ENCODE data around the gene PLEKHF1. TPM values are rescaled to one million over a fixed set of nuclear protein-coding genes. Genes with fewer than 3 reads are reported as not detected.
A peak's percentile ranks its signal among the peaks of the same experiment; 100 is the strongest.
"Not testable (repeated sequence)": the region's sequence is repeated elsewhere in the genome, so short reads cannot be mapped to it uniquely, and the experiment has no call there.

The PLEKHF1 gene
- polyA plus RNA-seq (2014; cell fraction: cytosol; rRNA removed), result 3.3 and 4.2 TPM in 2 replicates
- 2.6 and 3.7 TPM in 2 replicates for polyA plus RNA-seq (2014; cell fraction: nucleus; rRNA removed)

- peak; percentile 68 for DNase-seq (ENCODE audit: low spot score)
Measured at GRCh38 chr19:29665215-29665825, at the start of gene PLEKHF1. Gene PLEKHF1 (plus strand): TSS chr19:29665461. CDS start chr19:29673840, 8,379 bp downstream.

DNA sequence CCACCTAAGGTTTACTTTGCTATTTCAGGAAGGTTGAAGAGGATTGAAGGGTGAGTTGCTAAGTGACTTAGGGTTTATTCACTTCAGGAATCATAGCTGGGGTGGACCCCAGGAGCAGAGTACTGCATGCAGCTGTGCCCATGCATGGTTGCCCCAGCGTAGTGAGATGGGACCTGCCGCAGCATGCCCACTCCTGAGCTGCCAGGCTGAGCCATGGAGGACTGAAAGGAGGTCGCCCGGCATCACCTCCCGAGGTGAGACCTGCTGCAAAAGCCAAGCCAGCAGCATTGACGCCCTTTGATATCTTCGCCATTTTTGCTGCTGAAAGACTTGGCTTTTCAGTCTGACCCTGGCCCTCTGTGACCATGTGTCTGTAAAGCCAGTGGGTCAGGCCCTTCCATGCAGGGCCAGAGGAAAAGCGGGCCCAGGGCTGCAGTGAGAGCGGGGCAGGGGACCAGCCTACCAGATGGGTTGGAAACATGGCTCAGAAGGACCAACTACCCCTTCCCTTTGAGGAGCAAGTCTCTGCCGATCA lies 49.3 kb upstream of the PLEKHF1 start:
- DNase-seq (ENCODE audit: low spot score), result no peak

GRCh38 chr19:29616541-29616940 lies 48.7 kb upstream of the PLEKHF1 start:
- DNase-seq (ENCODE audit: low spot score), result no peak

DNA sequence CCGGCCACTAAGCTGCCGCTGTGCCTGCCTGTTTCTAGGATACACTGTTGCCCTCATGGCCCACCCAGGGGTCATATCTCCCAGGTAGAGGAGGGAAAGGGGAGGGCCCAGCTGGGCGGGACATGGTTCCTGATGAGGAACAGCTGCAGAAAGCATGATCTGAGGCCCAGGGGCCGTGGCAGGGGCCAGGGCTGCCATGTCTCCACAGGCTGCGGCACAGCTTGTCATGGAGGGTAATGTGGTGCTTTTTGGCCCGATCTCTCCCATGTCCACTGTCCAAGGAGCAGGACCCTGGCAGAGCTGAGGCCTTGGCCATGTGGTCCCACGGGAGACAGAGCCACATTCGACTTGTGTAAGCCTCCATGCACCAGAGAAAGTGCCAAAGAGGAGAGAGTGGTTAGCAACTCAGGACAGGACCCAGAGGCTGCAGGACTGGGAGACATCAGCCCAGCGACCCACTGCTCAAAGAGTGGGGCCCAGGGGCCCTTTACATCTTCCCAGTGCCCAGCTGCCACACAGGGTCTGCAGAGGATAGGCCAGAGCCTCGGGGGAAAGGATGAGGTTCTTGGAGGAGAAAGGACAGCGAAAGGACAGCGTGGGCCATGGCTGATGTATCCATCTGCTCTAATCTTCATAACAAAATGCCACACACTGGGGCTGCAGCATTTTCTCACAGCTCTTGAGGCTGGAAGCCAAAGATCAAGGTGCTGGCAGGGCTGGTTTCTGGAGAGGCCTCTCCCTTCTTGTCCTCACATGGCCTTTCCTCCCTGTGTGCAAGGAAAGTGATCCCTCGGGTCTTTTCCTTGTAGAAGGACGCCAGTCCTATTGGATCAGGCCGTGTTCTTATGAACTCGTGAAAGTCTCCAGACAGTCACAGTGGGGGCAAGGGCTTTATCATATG lies 47.6 kb upstream of the PLEKHF1 start:
- DNase-seq (ENCODE audit: low spot score), result no peak

GRCh38 chr19:29618434-29618833 lies 46.8 kb upstream of the PLEKHF1 start:
- no peak for DNase-seq (ENCODE audit: low spot score)

DNA sequence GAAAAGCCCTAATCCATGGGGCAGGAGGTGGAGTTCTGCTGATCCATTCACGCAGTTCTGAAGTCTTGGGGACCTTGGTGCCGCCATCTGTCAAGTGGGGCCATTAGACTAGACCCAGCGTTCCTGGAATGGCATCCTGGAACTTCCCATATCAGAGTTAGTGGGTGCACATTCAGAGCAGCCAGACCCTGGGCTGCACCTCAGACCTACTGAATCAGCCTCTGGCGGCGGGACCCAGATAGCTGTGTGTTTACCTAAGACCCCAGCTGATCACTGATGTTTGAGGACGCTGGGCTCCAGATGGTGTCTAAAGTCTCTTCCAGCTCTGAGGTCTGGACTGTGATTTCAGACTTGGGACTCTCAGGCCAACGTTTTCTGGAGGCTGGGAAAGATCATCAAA lies 46.4 kb upstream of the PLEKHF1 start:
- DNase-seq (ENCODE audit: low spot score), result no peak

- no peak for DNase-seq (ENCODE audit: low spot score)
Measured at GRCh38 chr19:29620931-29621351, 44.3 kb upstream of the PLEKHF1 start.

DNA sequence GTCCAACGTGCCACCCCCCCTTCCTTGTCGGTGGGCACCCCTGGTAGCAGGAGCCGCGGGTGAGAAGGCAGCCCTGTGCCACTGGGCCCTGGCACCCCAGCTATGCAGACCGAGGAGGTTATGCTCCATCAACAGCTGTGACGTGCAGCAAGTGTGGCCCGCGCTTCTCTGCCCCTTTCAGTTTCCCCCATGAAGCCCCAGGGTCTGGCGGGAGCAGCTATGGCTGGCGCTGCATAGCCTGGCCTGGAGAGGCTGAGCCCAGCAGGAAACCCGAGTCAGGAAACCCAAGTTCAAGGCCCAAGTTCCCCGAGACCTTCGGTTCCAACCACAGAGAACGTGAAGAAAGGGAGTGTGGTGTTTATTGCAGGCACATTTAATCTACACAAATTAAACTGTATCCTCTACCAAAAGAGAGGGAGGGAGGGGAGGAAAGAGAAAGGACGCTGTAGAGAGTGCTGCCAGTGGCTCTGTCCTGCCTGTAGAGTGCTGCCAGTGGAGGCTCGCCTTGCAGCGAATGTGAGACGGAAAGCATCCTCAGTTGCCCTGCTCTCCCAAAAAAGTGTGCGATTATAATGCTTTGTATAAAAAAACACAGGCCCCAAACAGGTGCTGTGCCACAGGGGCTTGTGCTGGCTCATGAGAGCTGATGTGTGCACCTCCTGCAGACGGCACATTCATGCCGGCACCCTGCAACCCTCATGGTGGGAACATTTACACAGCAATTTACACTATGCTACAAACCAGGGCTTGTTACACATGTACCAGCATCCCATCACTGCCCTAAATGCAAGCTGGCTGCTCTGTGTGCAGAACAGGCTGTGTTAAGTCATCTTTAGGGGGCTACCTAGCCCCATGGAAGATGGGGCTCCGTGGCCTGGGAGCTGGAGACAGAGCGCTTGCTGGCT lies 42.8 kb upstream of the PLEKHF1 start:
- DNase-seq (ENCODE audit: low spot score), result no peak

DNA sequence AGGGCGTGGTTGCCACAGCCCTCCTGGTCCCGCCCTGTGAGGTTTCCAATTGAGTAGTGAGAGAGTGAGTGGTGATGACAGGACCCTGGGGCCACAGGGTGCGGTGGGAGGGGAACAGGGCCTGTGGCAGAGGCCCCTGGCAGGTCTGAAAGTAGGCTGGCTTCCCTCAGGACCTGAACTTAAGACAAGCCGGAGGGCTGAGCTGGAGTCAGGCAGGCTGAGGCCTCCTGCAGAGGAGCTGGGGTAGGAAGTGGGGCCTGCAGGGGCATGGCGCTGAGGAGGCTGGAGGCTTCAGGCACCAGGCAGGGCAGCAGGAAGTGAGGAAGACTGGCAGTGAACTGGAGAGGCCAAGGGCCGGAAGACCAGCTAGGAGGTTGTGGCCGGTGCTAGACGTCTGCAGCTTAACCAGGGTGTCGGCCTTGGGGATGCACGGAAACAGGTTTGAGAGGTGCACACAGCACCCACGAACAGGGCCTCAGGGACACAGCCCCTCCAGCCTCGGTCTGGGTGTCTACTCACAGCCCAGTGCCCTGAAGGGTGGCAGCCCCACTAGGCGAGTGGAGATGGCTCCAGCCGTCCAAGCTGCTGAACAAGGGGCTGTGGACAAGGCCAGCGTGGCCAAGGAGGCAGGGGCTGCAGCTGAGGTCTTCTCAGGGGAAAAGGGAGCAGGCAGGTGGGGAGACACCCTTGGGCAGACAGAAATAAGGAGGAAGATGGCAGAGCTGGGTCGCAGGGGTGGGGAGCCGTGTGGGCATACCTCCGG lies 41.4 kb upstream of the PLEKHF1 start:
- DNase-seq (ENCODE audit: low spot score), result no peak

GRCh38 chr19:29624489-29625185 lies 40.6 kb upstream of the PLEKHF1 start:
- no peak for DNase-seq (ENCODE audit: low spot score)

DNA sequence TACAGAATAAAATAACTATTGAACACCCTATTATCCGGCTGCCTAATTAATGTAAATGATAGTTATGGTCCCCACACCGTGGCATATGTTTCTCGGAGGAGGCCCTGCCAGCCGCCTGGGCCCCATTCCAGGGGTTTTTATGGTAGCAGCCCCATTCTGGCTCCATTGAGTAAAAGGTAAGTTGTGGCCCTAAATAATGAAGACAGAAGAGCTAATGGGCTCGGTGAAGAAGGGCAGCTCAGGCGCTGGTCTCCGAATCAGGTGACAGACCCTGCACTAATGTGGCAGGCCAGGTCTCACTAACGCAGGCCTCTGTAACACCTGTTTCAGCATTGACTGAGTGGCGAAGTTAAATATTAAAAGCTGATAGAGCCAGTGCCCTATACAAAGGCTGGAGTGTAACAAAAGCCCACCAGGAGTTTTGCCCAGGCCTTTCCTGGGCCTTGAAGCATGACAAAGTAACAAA lies 40.0 kb upstream of the PLEKHF1 start:
- DNase-seq (ENCODE audit: low spot score), result no peak

DNA sequence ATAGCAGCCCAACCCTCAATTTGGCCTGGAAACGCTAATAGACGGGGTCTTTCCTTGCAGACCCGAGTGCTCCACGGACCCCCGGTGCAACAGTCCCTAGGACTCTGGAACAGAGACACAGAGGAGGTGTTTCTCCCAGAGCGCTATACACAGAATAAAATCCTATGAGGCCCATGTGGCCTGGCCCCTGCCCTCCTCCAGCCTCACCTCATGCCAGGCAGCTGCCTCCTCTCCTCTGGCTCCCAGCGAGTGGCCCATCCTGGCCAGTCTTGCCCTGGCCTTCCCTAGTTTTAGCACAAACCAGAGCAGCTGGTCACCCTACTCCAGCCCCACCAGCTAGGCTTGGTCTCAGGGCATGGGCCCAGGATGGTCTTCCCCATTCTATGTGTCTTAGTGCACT lies 38.9 kb upstream of the PLEKHF1 start:
- no peak for DNase-seq (ENCODE audit: low spot score)

- not testable (repeated sequence) for DNase-seq (ENCODE audit: low spot score)
Measured at GRCh38 chr19:29626832-29627231, 38.4 kb upstream of the PLEKHF1 start.

GRCh38 chr19:29628661-29629385 lies 36.4 kb upstream of the PLEKHF1 start:
- DNase-seq (ENCODE audit: low spot score), result no peak

DNA sequence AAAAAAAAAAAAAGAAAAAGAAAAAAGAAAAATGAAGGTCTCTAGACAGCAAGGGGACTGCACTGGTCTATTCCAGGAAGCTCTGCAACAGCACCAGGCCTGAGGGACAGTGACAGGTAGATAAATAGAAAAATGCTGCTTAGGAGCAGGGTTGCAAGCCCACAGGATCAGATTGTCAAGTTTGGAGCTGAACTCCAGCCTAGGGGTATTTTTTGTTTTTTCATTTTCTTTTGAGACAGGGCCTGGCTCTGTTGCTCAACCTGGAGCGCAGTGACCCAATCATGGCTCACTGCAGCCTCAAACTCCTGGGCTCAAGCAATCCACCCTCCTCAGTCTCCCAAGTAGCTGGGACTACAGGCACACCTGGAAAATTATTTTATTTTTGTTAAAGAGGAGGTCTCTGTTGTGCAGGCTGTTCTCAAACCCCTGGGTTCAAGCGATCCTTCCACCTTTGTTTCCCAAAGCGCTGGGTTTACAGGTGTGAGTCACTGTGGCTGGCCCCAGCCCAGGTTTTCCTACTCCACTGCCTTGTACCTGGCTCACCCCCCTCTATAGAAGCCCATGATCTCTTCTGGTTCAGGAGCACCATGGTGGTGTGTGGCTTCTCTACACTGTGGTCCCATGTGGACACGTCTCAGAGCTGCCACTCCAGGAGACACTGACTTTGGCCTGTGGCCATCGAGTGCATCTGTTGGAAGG lies 35.3 kb upstream of the PLEKHF1 start:
- no peak for DNase-seq (ENCODE audit: low spot score)

- no peak for DNase-seq (ENCODE audit: low spot score)
Measured at GRCh38 chr19:29630655-29631054, 34.6 kb upstream of the PLEKHF1 start.

GRCh38 chr19:29631450-29631849 lies 33.8 kb upstream of the PLEKHF1 start:
- no peak for DNase-seq (ENCODE audit: low spot score)

DNA sequence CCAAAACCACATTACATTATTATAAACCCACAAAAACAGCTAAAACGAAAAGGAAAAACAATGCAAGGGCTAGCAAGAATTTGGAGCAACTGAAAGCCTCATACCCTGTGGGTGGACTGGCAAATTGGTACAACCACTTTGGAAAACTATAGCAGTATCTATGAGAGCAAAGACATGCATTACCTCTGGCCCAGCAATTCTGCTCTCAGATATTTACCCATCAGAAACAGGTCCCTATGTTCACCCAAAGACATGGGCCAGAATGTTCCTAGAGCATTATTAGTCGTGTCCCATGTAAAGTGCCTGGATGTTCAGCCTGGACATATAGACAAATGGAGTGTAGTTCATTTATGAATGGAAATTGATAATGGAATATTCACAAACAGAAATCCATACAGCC lies 31.3 kb upstream of the PLEKHF1 start:
- DNase-seq (ENCODE audit: low spot score), result no peak
